GM23338 (cell line): ENCODE data around the gene ERC2.

Experiments
- CTCF ChIP-seq, 2 experiments: fragments of 200-600 bp in 1 of 2; sonication (generic) in 1 of 2; conservative IDR thresholded peaks; 2 replicates each; pipeline versions ENCODE4 v1.5.1 to v1.6.1; 2016 to 2017; ENCODE audit warnings: antibody characterized with exemption in 2 of 2, low read depth in 2 of 2, mild to moderate bottlenecking in 2 of 2, moderate library complexity in 1 of 2
- POLR2AphosphoS5 ChIP-seq: IDR thresholded peaks from 2 replicates; pipeline ENCODE4 v1.6.1; 2016; ENCODE audit warnings: antibody characterized with exemption, low read depth
- TF ChIP-seq, protein P1 (sequence below): IDR thresholded peaks from one replicate; pipeline ENCODE4 v1.6.1; 2018; ENCODE audit warnings: antibody characterized with exemption; ENCODE audit not compliant: unreplicated experiment
- TF ChIP-seq, protein P2 (sequence below): IDR thresholded peaks from 2 replicates; pipeline ENCODE4 v1.6.1; 2016; ENCODE audit warnings: antibody characterized with exemption

- TF ChIP-seq CTCF (conservative IDR thresholded peaks at IDR 0.05; ENCODE audit: low read depth in 2 of 2) (no peak), POLR2AphosphoS5 (no peak)
- TF ChIP-seq, protein P1, sequence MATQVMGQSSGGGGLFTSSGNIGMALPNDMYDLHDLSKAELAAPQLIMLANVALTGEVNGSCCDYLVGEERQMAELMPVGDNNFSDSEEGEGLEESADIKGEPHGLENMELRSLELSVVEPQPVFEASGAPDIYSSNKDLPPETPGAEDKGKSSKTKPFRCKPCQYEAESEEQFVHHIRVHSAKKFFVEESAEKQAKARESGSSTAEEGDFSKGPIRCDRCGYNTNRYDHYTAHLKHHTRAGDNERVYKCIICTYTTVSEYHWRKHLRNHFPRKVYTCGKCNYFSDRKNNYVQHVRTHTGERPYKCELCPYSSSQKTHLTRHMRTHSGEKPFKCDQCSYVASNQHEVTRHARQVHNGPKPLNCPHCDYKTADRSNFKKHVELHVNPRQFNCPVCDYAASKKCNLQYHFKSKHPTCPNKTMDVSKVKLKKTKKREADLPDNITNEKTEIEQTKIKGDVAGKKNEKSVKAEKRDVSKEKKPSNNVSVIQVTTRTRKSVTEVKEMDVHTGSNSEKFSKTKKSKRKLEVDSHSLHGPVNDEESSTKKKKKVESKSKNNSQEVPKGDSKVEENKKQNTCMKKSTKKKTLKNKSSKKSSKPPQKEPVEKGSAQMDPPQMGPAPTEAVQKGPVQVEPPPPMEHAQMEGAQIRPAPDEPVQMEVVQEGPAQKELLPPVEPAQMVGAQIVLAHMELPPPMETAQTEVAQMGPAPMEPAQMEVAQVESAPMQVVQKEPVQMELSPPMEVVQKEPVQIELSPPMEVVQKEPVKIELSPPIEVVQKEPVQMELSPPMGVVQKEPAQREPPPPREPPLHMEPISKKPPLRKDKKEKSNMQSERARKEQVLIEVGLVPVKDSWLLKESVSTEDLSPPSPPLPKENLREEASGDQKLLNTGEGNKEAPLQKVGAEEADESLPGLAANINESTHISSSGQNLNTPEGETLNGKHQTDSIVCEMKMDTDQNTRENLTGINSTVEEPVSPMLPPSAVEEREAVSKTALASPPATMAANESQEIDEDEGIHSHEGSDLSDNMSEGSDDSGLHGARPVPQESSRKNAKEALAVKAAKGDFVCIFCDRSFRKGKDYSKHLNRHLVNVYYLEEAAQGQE: no peak
- TF ChIP-seq, protein P2, sequence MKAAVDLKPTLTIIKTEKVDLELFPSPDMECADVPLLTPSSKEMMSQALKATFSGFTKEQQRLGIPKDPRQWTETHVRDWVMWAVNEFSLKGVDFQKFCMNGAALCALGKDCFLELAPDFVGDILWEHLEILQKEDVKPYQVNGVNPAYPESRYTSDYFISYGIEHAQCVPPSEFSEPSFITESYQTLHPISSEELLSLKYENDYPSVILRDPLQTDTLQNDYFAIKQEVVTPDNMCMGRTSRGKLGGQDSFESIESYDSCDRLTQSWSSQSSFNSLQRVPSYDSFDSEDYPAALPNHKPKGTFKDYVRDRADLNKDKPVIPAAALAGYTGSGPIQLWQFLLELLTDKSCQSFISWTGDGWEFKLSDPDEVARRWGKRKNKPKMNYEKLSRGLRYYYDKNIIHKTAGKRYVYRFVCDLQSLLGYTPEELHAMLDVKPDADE: no peak
These were observed 810.0 kb downstream of the ERC2 start for GRCh38 chr3:55658270-55658669.
